ENCODE results near the gene PRDX1.
"Not testable (repeated sequence)": the region's sequence is repeated elsewhere in the genome, so short reads cannot be mapped to it uniquely, and the experiment has no call there.

The PRDX1 gene

DNA sequence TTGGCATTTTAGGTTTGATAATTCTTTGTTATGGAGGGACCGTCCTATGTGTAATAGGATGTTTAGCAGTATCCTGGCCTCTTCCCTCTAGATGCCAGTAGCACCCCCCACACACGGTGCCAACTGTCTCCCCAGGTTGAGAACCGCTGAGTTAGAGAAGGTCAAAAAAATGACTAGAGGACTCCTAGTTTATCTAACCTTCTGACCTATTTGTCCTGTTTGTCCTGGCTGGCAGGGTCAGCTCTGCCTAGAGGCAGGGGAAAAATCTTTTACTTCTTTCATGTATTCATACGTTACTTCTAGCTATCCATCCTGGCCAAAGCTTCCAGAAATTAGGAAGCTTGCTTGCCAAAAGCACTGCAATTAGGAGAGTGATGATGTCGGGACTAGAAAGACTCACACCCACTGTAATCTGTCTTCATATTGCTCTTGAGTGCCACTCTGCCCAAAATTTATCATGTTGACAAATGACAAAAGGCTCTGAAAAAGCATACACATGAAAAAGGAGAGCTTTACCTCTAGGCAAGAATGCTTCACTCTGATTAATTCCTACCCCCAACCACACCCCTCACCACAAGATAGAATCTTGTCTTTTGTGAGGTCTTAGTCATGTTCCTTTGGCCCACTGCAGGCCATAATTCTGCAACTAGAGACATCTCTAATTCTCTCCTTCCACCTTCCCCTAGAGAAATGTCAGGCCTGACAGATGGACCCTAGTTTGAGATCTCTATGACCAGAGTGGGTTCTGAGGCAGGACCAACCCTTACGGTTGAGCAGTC, 14.5 kb upstream of the PRDX1 start:
- no peak for DNase-seq (ENCODE audit: low read depth in 2 of 2)

DNA sequence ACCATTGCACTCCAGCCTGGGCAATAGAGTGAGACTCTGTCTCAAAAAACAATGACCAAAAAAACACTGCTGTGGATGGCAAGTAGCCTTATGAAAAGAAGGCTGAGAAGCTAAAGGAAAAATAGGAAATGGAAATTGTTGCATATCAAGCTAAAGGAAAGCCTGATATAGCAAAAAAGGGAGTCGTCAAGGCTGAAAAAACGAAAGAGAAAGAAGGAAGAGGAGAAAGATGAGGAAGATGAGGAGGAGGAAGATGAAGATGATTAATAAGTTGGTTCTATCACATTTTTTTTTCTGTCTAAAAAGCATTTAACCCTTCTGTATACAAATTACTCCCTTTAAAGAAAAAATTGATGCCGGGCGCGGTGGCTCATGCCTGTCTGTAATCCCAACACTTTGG, 10.2 kb upstream of the PRDX1 start:
- no peak for DNase-seq (ENCODE audit: low read depth in 2 of 2)

DNA sequence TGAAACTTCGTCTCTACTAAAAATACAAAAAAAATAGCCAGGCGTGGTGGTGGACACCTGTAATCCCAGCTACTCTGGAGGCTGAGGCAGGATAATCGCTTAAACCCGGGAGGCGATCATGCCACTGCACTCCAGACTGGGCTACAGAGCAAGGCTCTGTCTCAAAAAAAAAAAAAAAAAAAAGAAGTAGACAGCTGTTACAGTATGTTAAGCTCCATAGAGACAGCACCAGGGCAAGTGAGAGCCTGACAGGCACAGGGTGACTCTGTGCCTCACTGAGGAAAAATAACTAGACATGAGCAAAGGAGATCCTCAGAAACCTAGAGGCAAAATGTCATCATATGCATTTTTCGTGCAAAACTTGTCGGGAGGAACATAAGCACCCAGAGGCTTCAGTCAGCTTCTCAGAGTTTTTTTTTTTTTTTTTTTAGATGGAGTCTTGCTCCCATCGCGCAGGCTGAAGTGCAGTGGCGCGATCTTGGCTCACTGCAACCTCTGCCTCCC, 9.0 kb upstream of the PRDX1 start:
- no peak for DNase-seq (ENCODE audit: low read depth in 2 of 2)

DNA sequence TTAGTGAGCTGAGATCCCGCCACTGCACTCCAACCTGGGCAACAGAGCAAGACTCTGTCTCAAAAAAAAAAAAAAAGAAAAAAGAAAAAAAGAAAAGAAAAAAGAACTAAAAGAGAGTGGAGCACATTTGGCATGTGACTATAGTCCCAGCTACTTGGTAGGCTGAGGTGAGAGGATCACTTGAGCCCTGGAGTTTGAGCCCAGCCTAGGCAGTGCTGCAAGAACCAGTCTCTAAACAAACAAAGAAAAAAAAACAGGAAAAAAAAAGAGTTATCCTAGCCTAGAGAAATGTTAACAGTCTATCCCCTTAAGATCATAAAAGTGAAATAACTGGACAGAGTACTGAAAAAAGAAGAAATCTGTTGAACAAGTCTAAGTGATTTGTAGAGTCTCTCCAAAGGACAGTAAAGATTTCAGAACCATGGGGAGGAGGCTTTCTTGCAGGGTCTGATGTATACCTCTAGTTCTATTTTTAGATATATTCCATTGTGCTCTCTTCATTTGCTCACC, 4.5 kb upstream of the PRDX1 start:
- DNase-seq (ENCODE audit: low read depth in 2 of 2): no peak

DNA sequence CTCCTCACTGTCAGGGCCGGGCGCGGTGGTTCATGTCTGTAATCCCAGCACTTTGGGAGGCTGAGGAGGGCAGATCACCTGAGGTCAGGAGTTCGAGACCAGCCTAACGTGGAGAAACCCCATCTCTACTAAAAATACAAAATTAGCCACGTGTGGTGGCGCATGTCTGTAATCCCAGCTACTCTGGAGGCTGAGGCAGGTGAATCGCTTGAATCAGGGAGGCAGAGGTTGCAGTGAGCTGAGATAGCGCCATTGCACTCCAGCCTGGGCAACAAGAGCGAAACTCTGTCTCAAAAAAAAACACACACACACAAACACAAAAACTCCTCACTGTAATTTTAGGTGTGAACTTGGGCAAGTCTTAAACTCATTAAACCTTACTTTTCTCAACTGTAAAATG, 2.3 kb upstream of the PRDX1 start:
- DNase-seq (ENCODE audit: low read depth in 2 of 2): not testable (repeated sequence)

DNA sequence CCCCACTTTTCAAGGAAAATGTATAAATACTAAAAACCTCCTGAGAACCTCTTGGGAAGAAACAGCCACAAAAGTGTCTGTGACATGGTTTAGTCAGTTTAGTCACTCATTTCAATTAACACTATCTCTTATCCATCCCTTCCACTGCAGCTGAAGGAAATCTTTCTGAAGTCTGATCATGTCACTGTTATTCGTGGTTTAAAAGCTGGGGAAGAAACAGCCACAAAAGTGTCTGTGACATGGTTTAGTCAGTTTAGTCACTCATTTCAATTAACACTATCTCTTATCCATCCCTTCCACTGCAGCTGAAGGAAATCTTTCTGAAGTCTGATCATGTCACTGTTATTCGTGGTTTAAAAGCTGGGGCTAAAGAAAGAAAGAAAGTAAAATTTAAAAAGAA, 1.8 kb upstream of the PRDX1 start:
- not testable (repeated sequence) for DNase-seq (ENCODE audit: low read depth in 2 of 2)

DNA sequence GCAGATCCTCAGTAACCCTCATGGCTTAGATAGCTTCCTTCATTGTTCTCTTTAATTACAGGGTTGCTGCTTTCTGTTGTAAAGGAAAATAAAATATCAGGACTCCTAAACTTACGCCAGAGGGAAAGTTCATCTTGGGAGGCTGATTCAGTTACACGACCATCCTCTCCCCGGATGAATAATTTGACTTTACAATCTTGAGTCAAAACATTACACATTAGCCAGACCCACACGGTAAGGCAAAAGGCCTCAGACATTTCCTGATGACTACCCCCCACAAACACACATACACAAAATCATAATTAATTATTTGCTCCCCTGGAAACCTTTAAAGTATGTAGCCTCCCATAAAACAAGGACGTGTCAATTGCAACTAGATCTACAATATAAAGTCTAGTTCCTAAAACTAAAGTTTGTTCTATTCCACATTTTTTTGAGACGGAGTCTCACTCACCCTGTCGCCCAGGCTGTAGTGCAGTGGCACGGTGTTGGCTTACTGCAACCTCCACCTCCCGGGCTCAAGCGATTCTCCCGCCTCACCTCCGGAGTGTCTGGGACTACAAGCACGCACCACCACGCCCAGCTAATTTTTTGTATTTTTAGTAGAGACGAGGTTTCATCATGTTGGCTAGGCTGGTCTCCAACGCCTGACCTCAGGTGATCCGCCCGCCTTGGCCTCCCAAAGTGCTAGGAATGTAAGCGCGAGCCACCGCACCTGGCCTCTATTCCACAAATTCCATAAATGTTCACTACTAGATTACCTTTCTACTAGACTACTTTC, 830 bp upstream of the PRDX1 start:
- DNase-seq (ENCODE audit: low read depth in 2 of 2): peak in 1 of 2 experiments; percentile 12

DNA sequence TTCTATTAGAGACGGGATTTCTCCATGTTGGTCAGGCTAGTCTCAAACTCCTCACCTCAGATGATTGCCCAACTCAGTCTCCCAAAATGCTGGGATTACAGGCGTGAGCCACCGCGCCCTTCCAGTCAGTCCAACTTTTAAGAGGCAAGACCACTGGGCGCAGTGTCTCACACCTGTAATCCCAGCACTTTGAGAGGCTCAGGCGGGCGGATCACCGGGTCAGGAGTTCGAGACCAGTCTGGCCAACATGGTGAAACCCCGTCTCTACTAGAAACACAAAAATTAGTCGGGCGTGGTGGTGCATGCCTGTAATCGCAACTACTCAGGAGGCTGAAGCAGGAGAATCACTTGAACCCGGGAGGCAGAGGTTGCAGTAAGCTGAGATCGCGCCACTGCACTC, 1.9 kb downstream of the PRDX1 start:
- not testable (repeated sequence) for DNase-seq (ENCODE audit: low read depth in 2 of 2)

DNA sequence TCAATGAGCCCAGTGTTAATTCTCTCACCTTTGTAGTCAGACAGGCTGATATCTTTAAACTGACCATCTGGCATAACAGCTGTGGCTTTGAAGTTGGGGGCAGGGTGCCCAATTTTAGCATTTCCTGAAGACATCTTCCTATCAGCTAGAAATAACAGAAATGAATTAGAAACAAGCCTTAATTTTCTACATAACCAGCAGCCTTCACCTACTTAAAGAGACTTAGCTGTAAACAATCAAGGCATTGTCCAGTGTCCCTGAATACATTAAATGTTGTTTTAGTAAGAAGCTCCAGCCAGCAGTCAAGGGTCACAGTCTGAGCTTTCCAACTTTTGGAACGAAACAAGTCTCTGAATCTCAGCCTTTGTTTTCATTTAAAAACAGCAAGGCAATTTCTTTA, 2.8 kb downstream of the PRDX1 start:
- no peak for DNase-seq (ENCODE audit: low read depth in 2 of 2)

DNA sequence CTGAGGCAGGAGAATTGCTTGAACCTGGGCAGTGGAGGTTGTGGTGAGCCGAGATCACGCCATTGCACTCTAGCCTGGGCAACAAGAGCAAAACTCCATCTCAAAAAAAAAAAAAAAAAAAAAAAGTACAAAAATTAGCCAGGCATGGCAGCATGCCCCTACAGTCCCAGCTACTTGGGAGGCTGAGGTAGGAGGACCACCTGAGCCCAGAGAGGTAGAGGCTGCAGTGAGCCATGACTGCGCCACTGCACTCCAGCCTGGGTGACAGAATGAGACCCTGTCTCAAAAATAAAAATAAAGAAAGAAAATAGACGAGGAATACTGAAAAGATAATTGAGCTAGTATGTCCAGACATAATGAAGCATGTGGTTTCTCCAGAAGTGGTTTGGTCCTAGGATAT, 3.3 kb downstream of the PRDX1 start:
- not testable (repeated sequence) for DNase-seq (ENCODE audit: low read depth in 2 of 2)

DNA sequence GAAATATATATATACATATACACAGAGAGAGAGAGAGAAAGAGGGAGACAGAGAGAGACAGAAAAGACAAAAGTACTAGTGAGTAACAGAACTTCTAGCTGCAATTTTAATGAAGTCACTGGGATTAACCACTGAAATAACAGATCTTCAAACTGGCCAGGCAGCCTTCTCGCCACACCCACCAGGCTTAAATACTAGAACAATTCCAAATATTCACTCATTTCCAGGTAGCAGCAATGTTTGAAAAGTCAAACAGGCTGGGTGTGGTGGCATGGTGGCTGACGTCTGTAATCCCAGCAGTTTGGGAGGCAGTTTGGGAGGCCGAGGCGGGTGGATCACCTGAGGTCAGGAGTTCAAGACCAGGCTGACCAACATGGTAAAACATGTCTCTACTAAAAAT, 5.2 kb downstream of the PRDX1 start:
- DNase-seq (ENCODE audit: low read depth in 2 of 2): no peak

DNA sequence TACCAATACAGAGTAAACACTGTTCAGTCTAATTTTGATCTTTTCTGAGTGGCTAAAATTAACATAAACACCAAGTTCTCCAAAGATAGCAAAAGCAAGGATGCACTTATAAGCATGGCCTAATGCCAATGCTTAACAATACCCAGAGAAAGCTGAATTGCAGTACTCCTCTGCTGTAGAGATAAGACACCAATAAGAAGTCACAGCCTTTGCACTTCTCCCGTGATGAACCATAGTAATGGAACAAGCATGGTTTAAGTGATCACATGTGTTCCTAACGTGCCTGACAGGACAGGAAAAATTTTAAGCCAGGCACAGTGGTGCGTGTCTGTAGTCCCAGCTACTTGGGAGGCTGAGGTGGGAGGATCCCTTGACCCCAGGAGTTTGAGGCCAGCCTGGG, 5.6 kb downstream of the PRDX1 start:
- DNase-seq (ENCODE audit: low read depth in 2 of 2): no peak

DNA sequence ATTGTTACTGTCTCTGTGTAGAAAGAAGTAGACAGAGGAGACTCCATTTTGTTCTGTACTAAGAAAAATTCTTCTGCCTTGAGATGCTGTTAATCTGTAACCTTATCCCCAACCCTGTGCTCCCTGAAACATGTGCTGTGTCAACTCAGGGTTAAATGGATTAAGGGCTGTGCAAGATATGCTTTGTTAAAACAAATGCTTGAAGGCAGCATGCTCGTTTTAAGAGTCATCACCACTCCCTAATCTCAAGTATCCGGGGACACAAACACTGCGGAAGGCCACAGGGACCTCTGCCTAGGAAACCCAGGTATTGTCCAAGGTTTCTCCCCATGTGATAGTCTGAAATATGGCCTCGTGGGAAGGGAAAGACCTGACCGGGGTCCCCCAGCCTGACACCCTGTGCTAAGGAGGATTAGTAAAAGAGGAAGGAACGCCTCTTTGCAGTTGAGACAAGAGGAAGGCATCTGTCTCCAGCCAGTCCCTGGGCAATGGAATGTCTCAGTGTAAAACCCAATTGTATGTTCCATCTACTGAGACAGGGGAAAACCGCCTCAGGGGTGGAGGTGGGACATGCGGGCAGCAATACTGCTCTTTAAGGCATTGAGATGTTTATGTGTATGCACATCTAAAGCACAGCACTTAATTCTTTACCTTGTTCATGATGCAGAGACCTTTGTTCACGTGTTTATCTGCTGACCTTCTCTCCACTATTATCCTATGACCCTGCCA, 8.0 kb downstream of the PRDX1 start:
- DNase-seq (ENCODE audit: low read depth in 2 of 2): not testable (repeated sequence)

DNA sequence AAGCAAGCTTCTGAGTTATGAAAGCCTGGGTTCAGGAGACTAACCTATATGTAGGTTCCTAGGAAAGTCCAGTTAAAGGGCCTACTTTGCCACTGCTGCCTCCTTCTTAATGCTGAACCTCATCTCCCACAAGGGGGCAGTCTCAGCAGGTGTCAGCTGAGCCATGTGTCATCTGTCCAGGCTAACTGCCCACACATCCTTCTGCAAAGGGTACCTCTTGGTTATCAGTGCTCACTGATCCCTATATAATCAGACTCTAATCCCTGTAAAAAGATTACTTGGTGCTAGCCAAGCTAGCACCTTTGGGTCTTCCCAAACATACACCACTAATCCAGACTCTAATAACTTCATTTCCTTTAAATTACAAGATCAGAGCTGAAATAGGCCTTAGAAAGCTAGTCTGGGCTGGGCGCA, 9.0 kb downstream of the PRDX1 start:
- DNase-seq (ENCODE audit: low read depth in 2 of 2): peak in 1 of 2 experiments; percentile 9

DNA sequence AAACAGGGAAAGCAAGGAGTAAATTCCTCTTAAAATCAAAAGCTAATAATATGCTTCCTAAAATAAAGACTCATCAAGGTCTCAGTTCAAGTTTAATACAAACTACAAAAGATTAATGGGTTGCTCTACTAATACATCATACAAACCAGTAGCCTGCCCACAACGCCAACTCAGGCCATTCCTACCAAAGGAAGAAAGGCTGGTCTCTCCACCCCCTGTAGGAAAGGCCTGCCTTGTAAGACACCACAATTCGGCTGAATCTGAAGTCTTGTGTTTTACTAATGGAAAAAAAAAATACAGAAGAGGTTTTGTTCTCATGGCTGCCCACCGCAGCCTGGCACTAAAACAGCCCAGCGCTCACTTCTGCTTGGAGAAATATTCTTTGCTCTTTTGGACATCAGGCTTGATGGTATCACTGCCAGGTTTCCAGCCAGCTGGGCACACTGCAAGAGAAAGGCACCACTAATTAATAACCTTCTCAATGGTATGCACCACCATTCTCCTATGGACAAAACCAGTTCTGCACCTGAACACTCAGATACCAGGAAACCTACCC, 10.6 kb downstream of the PRDX1 start:
- no peak for DNase-seq (ENCODE audit: low read depth in 2 of 2)

DNA sequence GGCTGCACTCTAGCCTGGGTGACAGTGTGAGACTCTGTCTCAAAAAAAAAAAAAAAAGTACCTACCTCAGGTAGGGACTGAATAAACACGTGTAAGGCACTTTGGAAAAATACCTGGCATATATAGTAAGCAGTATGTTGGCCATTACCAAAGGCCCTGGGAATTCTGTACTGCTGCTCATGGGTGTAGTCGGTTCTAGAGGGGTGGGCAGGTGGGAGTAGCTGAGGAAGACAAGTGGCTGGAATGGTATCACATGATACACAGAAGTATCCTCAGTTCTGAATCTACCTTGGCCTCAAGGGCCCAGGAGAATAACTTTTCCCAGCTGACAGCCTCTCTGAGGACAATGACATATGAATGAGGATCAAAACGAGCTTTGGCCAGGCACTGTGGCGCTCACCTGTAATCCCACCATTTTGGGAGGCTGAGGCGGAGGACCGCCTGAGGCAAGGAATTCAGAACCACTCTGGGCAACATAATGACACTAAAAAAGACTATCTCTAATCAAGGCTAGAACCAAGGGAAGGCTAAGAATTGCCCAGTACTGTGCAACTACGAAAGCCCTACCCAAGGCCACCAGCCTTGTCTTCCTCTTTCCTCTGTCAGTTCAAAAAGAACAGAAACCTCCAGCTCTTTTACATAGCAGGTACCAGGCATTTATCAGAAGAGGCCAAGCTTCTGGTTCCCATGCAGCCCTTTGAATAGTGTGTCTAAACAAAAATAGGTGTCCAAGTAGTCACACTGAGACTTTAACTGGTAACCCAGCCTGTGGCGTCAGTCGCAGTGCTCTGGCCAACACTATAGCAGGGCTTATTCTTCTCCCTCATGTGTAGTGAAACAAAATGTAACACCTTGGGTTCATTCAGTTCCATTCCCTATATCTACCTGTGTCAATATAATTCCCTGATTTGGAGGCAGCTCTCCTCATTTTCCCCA, 11.4 kb downstream of the PRDX1 start:
- no peak for DNase-seq (ENCODE audit: low read depth in 2 of 2)

DNA sequence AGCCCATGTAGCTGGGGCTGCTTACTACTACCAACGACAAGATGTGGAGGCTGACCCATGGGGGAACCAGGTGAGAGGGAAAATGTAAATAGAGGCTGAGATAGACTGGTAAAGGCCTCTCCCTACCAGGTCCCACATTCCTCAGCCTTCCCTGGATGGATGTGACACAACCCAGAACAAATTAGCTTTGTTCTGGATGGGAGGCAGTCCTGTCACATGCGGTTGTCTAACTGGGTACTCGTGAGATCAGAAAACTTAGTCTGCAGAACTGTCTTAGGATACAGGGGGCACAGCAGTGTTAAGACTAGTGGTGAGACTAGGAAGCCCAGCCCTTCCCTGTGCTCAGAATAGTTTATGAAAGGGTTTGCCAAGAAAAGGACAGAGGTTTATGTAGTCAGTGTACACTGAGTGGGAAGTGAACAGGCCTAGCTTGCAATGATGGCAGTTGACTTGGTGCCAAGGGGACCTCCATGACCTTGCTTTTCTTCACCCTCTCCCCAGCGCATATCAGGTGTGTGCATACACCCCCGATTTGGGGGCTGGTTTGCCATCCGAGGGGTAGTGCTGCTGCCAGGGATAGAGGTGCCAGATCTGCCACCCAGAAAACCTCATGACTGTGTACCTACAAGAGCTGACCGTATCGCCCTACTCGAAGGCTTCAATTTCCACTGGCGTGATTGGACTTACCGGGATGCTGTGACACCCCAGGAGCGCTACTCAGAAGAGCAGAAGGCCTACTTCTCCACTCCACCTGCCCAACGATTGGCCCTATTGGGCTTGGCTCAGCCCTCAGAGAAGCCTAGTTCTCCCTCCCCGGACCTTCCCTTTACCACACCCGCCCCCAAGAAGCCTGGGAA, 13.2 kb downstream of the PRDX1 start:
- no peak for DNase-seq (ENCODE audit: low read depth in 2 of 2)

DNA sequence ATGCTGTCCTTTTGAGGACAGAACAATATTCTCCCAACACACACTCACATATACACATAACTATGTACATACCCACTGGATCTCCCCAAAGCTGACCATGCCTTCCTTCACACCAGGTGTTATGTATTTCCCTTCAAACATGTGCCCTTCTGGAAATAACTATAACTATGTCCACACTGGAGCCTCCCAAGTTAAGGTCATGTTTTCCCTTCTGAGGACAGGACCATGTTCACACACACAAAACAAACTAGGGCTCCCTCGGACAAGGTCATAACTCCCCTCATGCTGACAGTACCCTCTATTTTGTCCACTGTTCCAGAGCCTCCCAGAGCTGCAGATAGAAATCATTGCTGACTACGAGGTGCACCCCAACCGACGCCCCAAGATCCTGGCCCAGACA, 13.8 kb downstream of the PRDX1 start:
- no peak for DNase-seq (ENCODE audit: low read depth in 2 of 2)

DNA sequence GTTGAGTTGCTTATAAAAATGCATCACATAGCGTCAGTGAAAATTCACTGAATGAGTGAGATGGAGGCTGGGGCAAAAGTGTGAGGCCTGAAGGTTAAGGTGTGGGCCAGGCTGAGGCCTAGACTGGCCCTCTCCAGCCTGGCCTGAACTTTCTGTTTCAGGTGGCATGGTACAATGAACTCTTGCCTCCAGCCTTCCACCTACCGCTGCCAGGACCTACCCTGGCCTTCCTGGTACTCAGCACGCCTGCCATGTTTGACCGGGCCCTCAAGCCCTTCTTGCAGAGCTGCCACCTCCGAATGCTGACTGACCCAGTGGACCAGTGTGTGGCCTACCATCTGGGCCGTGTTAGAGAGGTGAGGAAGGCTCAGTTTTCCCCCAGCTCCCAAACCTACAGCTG, 14.5 kb downstream of the PRDX1 start:
- DNase-seq (ENCODE audit: low read depth in 2 of 2): no peak
